K562 (cell line): ENCODE data around the gene SMIM13. TPM values are rescaled to one million over a fixed set of nuclear protein-coding genes. Genes with fewer than 3 reads are reported as not detected.

ENCODE experiments used
- ATAC-seq: fragments of 200-7000 bp; cut with Tn5 transposase; 3 replicates; pipeline ENCODE4 v1.9.1; 2020; ENCODE audit warnings: moderate library complexity
- BruUV-seq: library from RNA; stranded (reverse); fragments of 400-500 nt; replicated peaks from 2 replicates; lab custom pipeline; 2021; lab: Mats Ljungman, UMichigan
- CTCF ChIA-PET: fragments of 300-600 bp; formaldehyde crosslinking; extraction: SDS; loops from one replicate; lab custom pipeline; 2021; ENCODE audit warnings: low intra/inter-chr PET ratio; lab: Yijun Ruan, JAX
- POLR2A ChIA-PET: fragments of 300-600, 350-650 bp; sonication (Branson Sonifier 250); formaldehyde crosslinking; extraction: SDS; loops from one replicate; lab custom pipeline; 2021; ENCODE audit warnings: antibody characterized with exemption, inconsistent platforms; lab: Yijun Ruan, JAX
- DNase-seq, 4 experiments: peaks; one replicate each; pipeline versions ENCODE4 v3.0.0 to v3.0.0-alpha.2; 2011 to 2018; ENCODE audit warnings: low spot score in 3 of 4, mixed read lengths in 3 of 4; ENCODE audit errors: extremely low read depth in 1 of 4
- FAIRE-seq: peaks from 2 replicates; lab custom pipeline; 2011; peaks lifted over from hg19 to GRCh38; lab: Jason Lieb, UNC
- H2AFZ ChIP-seq: 2 replicates; pipeline ENCODE4 v1.6.0; 2011; ENCODE audit warnings: low read depth, low read length, control low read depth, inconsistent platforms
- H3K27ac ChIP-seq: fragments of 200-600 bp; 3 replicates; pipeline ENCODE4 v1.8.0; 2011; ENCODE audit warnings: low read depth, mild to moderate bottlenecking, control low read depth, inconsistent platforms, low read length, moderate library complexity, mixed read lengths; ENCODE audit errors: extremely low read depth
- H3K27me3 ChIP-seq, 2 experiments: fragments of 300-600 bp in 1 of 2; 2 replicates in 1 of 2; 3 replicates in 1 of 2; pipeline versions ENCODE4 v1.6.0 to v1.8.0; 2011; ENCODE audit warnings: inconsistent platforms in 2 of 2, low read length in 2 of 2, mild to moderate bottlenecking in 1 of 2, mixed read lengths in 1 of 2, moderate library complexity in 1 of 2; ENCODE audit not compliant: control insufficient read depth in 2 of 2, insufficient read depth in 2 of 2
- H3K36me3 ChIP-seq: fragments of 300-600 bp; 3 replicates; pipeline ENCODE4 v1.8.0; 2011; ENCODE audit warnings: mild to moderate bottlenecking, low read length, inconsistent platforms; ENCODE audit not compliant: control insufficient read depth, insufficient read depth
- H3K4me1 ChIP-seq, 2 experiments: fragments of 200-600 bp in 1 of 2; replicated peaks in 1 of 2; 2 replicates in 1 of 2; 3 replicates in 1 of 2; pipeline versions ENCODE4 v1.5.1 to v1.8.0; 2011; ENCODE audit warnings: inconsistent platforms in 2 of 2, low read length in 2 of 2, mild to moderate bottlenecking in 1 of 2, mixed read lengths in 1 of 2, moderate library complexity in 1 of 2; ENCODE audit not compliant: control insufficient read depth in 2 of 2, insufficient read depth in 2 of 2
- H3K4me2 ChIP-seq: 2 replicates; pipeline ENCODE4 v1.6.1; 2011; ENCODE audit warnings: low read length, control low read depth, inconsistent platforms, mixed read lengths; ENCODE audit not compliant: insufficient read depth
- H3K4me3 ChIP-seq: fragments of 200-600 bp; sonication (generic), shearing (Covaris generic); 2 replicates; pipeline ENCODE4 v1.5.1; 2016; ENCODE audit warnings: control low read depth, inconsistent platforms
- H3K79me2 ChIP-seq: fragments of 200-600 bp; 3 replicates; pipeline ENCODE4 v1.8.0; 2011; ENCODE audit warnings: low read length, inconsistent platforms; ENCODE audit not compliant: control insufficient read depth, insufficient read depth
- H3K9ac ChIP-seq, 2 experiments: 2 replicates each; pipeline versions ENCODE4 v1.6.0 to v1.6.1; 2011; ENCODE audit warnings: low read depth in 2 of 2, low read length in 2 of 2, control low read depth in 1 of 2, inconsistent platforms in 1 of 2, mild to moderate bottlenecking in 1 of 2, mixed read lengths in 1 of 2; ENCODE audit not compliant: insufficient read depth in 1 of 2
- H3K9me1 ChIP-seq: one replicate; pipeline ENCODE4 v1.6.0; 2011; ENCODE audit warnings: inconsistent platforms, mild to moderate bottlenecking, low read length, moderate library complexity; ENCODE audit not compliant: control insufficient read depth, insufficient read depth
- H3K9me3 ChIP-seq: replicated peaks from 2 replicates; pipeline ENCODE4 v1.5.1; 2011; ENCODE audit warnings: low read depth, low read length, inconsistent platforms; ENCODE audit not compliant: control insufficient read depth, insufficient read depth
- H4K20me1 ChIP-seq: replicated peaks from 2 replicates; pipeline ENCODE4 v1.6.1; 2011; ENCODE audit warnings: low read length, inconsistent platforms, mixed read lengths; ENCODE audit not compliant: control insufficient read depth, insufficient read depth
- FOXK2 ChIP-seq, 2 experiments: fragments of 450-650 bp; IDR thresholded peaks in 1 of 2; conservative IDR thresholded peaks in 1 of 2; 2 replicates each; pipeline ENCODE4 v1.6.1; 2016; ENCODE audit warnings: low read depth in 2 of 2, mild to moderate bottlenecking in 1 of 2
- HMG20A ChIP-seq: fragments of 450-650 bp; formaldehyde crosslinking; conservative IDR thresholded peaks from 2 replicates; pipeline ENCODE4 v1.4.0; 2020; ENCODE audit warnings: mild to moderate bottlenecking, mixed read lengths
- OTX1 ChIP-seq: fragments of 450-650 bp; formaldehyde crosslinking; IDR thresholded peaks from 2 replicates; pipeline ENCODE4 v1.4.0; 2022; ENCODE audit warnings: mild to moderate bottlenecking
- RBM14 ChIP-seq: fragments of 200-400 bp; formaldehyde crosslinking; IDR thresholded peaks from 2 replicates; pipeline ENCODE4 v1.6.1; 2018; ENCODE audit warnings: low read depth, mild to moderate bottlenecking, low read length, moderate library complexity, borderline replicate concordance; ENCODE audit not compliant: insufficient read depth
- SAFB ChIP-seq: fragments of 200-400 bp; formaldehyde crosslinking; IDR thresholded peaks from 2 replicates; pipeline ENCODE4 v1.6.1; 2017; ENCODE audit warnings: low read depth, low read length, borderline replicate concordance
- TEAD4 ChIP-seq, 2 experiments: sonication (generic) in 1 of 2; formaldehyde crosslinking in 1 of 2; IDR thresholded peaks; 2 replicates each; pipeline versions ENCODE4 v1.6.1 to v1.8.0; 2012 to 2022; ENCODE audit warnings: borderline replicate concordance in 1 of 2, inconsistent platforms in 1 of 2, low read length in 1 of 2, mild to moderate bottlenecking in 1 of 2, missing genetic modification reagents in 1 of 2
- TFE3 ChIP-seq: fragments of 450-650 bp; formaldehyde crosslinking; IDR thresholded peaks from 2 replicates; pipeline ENCODE4 v1.4.0; 2020; ENCODE audit warnings: mild to moderate bottlenecking, mixed read lengths
- ZBTB1 ChIP-seq: sonication (generic); formaldehyde crosslinking; IDR thresholded peaks from 2 replicates; pipeline ENCODE4 v1.8.1; 2023; ENCODE audit warnings: missing genetic modification reagents, low read depth, mild to moderate bottlenecking, borderline replicate concordance
- ZNF444 ChIP-seq: fragments of 250-450 bp; sonication (Bioruptor Pico); IDR thresholded peaks from 2 replicates; pipeline ENCODE4 v1.4.0; 2020; ENCODE audit warnings: mild to moderate bottlenecking, moderate library complexity
- ZNF445 ChIP-seq: fragments of 250-450 bp; sonication (Bioruptor Pico); IDR thresholded peaks from 2 replicates; pipeline ENCODE4 v1.4.0; 2020; ENCODE audit warnings: low read depth, mild to moderate bottlenecking, moderate library complexity
- ZNF511 ChIP-seq: sonication (generic); formaldehyde crosslinking; IDR thresholded peaks from 2 replicates; pipeline ENCODE4 v1.8.0; 2022; ENCODE audit warnings: mild to moderate bottlenecking, missing genetic modification reagents
- ZNF79 ChIP-seq: fragments of 250-450 bp; sonication (Bioruptor Pico); IDR thresholded peaks from 2 replicates; pipeline ENCODE4 v1.4.0; 2020; ENCODE audit warnings: low read depth, mild to moderate bottlenecking, moderate library complexity
- WGBS: fragments of 100-300 bp; shearing (Covaris generic); methylation state at CpG from one replicate; pipeline ENCODE4 v1.1.6; 2016; ENCODE audit warnings: low coverage, mixed read lengths; ENCODE audit not compliant: insufficient coverage; ENCODE audit errors: missing lambda C conversion rate; 5-methylcytosine and 5-hydroxymethylcytosine counted together
- in situ Hi-C: fragments of 300-500 bp; cut with MboI; formaldehyde crosslinking; loops from 4 replicates; pipeline ENCODE4 v1.15.0; 2018; ENCODE audit warnings: inconsistent platforms, mixed read lengths
- intact Hi-C: fragments of 100-400 bp; cut with micrococcal nuclease; formaldehyde crosslinking; loops from 2 replicates; pipeline ENCODE4 v1.14.2; 2022
- polyA plus RNA-seq, 8 experiments: library from polyadenylated mRNA; depleted of rRNA in 4 of 8; stranded (reverse) in 5 of 8; unstranded in 3 of 8; fragments of >200 nt; fragmentation: Nextera tagmentation in 2 of 8; fragmentation: Illumina TruSeq in 1 of 8; extraction: Ambion mirVana in 2 of 8; extraction: Trizol in 1 of 8; gene quantifications; 2 replicates each; pipeline versions ENCODE4 v1.2.1 to v1.2.3, GENCODE V29; 2011 to 2014; ENCODE audit warnings: inconsistent platforms in 1 of 8, missing spikeins in 1 of 8
- total RNA-seq, 7 experiments: library from RNA; depleted of rRNA in 6 of 7; stranded (reverse); fragments of >200 nt in 6 of 7; fragmentation: Illumina TruSeq in 2 of 7; extraction: Trizol in 2 of 7; gene quantifications; 2 replicates each; pipeline versions ENCODE4 v1.2.1 to v1.2.3, GENCODE V29; 2011 to 2021; ENCODE audit warnings: low replicate concordance in 1 of 7
- TF ChIP-seq, protein P1 (sequence below): sonication (generic); formaldehyde crosslinking; IDR thresholded peaks from 2 replicates; pipeline ENCODE4 v1.8.0; 2022; ENCODE audit warnings: mild to moderate bottlenecking, missing genetic modification reagents
- TF ChIP-seq, protein P2 (sequence below): sonication (generic); formaldehyde crosslinking; IDR thresholded peaks from 2 replicates; pipeline ENCODE4 v1.8.0; 2022; ENCODE audit warnings: mild to moderate bottlenecking, low read depth, missing genetic modification reagents

The SMIM13 gene
- total and polyA plus RNA-seq, 9 of the 15 experiments (the other 6 are each of a cell fraction or from before 2014, with no cell fraction given) = 5.5 to 24.8 (median 11.7) TPM

- DNase-seq (no peak), ATAC-seq (peak; percentile 47; the same call in 2 of the 3 replicates), FAIRE-seq (no peak)
- Histone ChIP-seq H3K9me3 (no peaks in the 10 kb centered on the region), H3K9ac (no peak overlapping the region), H3K4me3 (no peak overlapping the region), H3K4me1 (no peaks in the 10 kb centered on the region), H3K27me3 (no peaks in the 10 kb centered on the region), H4K20me1 (no peaks in the 10 kb centered on the region), H3K36me3 (0 out of 3 replicates have a peak, but pooled peaks cover 2% of the 10 kb centered on the region), H3K27ac (no peak overlapping the region), H3K79me2 (peaks cover 15% of the 10 kb centered on the region), H3K4me2 (no peak overlapping the region), H2AFZ (no peak overlapping the region), H3K9me1 (no peaks in the 10 kb centered on the region)
- BruUV-seq = no TSS peak
- intact Hi-C loops = no loop called here
- 91% methylated on average over 2 of the region's 2 CpGs for WGBS
- ChIA-PET CTCF (no interaction called here), POLR2A (interaction anchor here (0.7 to 2.2 kb wide), 2 partner anchors 8 to 16 kb away, joined by 3 to 7 read pairs; no protein-coding TSS in a partner anchor)
- TF ChIP-seq RBM14 (no peak), SAFB (no peak), HMG20A (no peak), ZBTB1 (CRISPR knock-in tag) (no peak), ZNF79 (no peak), ZNF444 (no peak), TEAD4 (IDR thresholded peaks at IDR 0.05; ENCODE audit: low read length) (no peak), TEAD4 (CRISPR knock-in tag; IDR thresholded peaks at IDR 0.05; ENCODE audit: borderline replicate concordance) (no peak), ZNF511 (CRISPR knock-in tag) (no peak), ZNF445 (CRISPR knock-in tag) (no peak), TFE3 (CRISPR knock-in tag) (no peak), OTX1 (CRISPR knock-in tag) (no peak), FOXK2 (conservative IDR thresholded peaks at IDR 0.05 in 1 of 2, IDR thresholded peaks at IDR 0.05 in 1 of 2; ENCODE audit: low read depth in 2 of 2) (no peak)
- TF ChIP-seq, protein P1, sequence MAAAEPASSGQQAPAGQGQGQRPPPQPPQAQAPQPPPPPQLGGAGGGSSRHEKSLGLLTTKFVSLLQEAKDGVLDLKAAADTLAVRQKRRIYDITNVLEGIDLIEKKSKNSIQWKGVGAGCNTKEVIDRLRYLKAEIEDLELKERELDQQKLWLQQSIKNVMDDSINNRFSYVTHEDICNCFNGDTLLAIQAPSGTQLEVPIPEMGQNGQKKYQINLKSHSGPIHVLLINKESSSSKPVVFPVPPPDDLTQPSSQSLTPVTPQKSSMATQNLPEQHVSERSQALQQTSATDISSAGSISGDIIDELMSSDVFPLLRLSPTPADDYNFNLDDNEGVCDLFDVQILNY (CRISPR knock-in tag) = no peak
- TF ChIP-seq, protein P2, sequence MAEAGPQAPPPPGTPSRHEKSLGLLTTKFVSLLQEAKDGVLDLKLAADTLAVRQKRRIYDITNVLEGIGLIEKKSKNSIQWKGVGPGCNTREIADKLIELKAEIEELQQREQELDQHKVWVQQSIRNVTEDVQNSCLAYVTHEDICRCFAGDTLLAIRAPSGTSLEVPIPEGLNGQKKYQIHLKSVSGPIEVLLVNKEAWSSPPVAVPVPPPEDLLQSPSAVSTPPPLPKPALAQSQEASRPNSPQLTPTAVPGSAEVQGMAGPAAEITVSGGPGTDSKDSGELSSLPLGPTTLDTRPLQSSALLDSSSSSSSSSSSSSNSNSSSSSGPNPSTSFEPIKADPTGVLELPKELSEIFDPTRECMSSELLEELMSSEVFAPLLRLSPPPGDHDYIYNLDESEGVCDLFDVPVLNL (CRISPR knock-in tag) = no peak
- in situ Hi-C loops = no loop called here
Measured at GRCh38 chr6:11128608-11129007, 35.0 kb downstream of the SMIM13 start.
